Mesenteric fat pad (tissue), 1 donor: ENCODE data around the gene TRIM63. TPM values are rescaled to one million over a fixed set of nuclear protein-coding genes. Genes with fewer than 3 reads are reported as not detected.

Experiments used
- DNase-seq: peaks from one replicate; pipeline ENCODE4 v3.0.0-alpha.2; 2020; ENCODE audit warnings: low spot score
- total RNA-seq: library from RNA; stranded (reverse); fragmentation: NEBNext Ultra II Directional; extraction: Animal tissue kit (Norgen Biotek cat#: 25700); gene quantifications from one replicate; pipeline ENCODE4 v1.2.1, GENCODE V29; 2021
- donor health status: DM: yes; HTN: yes; CAD: no.

TRIM63 gene
- total RNA-seq, 1 donor from 2014 or later: 0.26 TPM

GRCh38 chr1:26058052-26058595 lies 9.3 kb downstream of the TRIM63 start:
- DNase-seq: no peak

- DNase-seq: no peak
These were observed 10.2 kb downstream of the TRIM63 start for GRCh38 chr1:26057189-26057588.

- DNase-seq: no peak
These were observed 12.4 kb downstream of the TRIM63 start for GRCh38 chr1:26055041-26055440.

DNA sequence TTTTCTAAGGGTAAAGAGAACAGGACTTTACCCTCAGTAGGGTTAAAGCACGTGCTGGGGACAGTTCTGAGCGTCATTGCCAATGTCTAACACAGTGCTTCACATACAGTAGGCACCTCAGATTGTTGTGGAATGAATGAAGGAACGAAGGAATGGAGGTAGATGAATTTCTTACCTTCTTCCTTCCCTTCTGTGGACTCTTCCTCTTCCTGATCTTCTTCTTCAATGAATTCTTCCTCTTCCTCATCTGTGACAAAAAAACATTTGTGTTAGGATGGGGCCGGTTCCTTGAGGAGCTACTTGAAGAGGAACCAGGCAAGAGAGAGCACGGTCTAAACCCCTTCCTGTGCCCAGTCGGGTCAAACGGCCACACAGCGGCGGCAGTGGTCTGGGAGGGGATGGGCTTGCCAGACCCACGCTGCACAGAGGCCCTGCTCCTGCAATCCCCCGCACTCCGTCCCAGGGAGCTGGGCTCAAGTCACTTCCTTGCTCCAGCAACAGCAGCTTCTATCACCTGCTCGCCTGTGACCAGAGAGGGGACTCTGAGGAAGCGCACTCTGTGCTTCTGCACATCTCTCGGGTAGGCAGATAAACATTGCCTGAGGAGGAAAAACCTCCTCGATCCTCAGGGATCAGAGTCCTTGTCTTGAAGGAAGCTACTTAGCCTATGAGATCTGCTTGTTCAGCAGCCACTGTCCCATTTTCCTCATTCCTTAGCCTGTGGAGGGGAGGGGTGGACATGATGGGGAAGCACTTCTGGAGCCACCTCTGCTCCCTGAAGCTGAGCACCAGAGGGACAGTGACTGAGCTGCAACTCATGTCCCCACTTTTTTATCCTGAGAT lies 13.5 kb downstream of the TRIM63 start:
- no peak for DNase-seq

DNA sequence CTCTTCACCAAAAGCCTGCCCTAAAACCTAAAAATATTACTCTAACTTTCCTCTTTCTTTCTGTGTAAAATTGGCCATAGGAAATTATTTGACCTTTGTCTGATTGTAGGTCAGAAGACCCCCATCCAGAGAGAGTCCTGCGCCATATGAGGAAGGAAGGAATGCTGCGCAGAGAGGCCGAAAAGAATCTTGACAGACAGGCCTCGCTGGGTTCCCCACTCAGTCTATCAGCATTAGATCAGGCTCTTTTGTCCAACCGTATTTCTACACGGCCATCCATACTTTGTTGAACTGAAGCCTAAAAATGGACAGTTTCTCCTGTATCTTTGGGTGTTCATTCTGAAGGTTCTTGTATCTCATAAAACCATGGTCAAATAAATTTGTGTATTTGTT lies 17.2 kb downstream of the TRIM63 start:
- DNase-seq: no peak

DNA sequence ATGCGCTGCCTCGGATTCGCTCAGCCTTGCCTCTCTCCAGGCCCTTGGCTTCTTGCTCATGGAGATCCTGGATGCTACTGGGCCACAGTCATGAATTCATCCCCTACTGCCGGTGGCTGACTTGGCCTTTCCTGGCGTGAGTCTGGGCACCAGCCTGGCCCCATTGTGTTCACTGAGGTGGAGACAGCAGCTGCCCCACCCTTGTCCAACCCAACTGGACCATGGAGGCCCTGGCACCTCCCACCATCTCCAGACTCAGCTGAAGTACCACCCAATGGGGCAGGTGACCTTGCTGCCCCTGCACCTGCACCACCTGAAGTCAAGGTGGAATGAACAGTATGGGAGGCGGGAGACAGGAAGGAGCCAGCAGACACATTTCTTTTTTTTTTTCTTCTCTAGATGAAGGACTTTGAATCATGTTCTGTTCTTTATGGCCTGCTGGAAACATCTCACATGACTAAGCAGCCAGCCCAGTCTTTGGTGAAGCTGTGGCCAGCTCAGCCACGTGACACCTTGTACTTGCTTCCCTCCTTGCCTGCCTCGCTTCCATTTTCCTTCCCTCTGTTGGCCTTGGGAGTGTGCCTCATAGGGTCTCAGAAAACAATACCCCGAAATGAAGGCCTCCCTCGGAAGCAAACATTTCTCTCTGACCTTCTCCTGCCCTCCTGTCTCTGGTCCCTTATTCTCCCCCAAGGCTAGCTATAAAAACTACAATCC lies 17.7 kb downstream of the TRIM63 start:
- DNase-seq: no peak

GRCh38 chr1:26047278-26047874 lies 20.1 kb downstream of the TRIM63 start:
- DNase-seq: no peak

- no peak for DNase-seq
These were observed 21.0 kb downstream of the TRIM63 start for GRCh38 chr1:26046246-26047095.

- no peak for DNase-seq
These were observed 21.6 kb downstream of the TRIM63 start, which contains the start of gene SLC30A2 for GRCh38 chr1:26045722-26046245. Gene SLC30A2, minus strand, starts transcription at chr1:26046118. Its CDS starts 222 bp downstream, at chr1:26045896.

DNA sequence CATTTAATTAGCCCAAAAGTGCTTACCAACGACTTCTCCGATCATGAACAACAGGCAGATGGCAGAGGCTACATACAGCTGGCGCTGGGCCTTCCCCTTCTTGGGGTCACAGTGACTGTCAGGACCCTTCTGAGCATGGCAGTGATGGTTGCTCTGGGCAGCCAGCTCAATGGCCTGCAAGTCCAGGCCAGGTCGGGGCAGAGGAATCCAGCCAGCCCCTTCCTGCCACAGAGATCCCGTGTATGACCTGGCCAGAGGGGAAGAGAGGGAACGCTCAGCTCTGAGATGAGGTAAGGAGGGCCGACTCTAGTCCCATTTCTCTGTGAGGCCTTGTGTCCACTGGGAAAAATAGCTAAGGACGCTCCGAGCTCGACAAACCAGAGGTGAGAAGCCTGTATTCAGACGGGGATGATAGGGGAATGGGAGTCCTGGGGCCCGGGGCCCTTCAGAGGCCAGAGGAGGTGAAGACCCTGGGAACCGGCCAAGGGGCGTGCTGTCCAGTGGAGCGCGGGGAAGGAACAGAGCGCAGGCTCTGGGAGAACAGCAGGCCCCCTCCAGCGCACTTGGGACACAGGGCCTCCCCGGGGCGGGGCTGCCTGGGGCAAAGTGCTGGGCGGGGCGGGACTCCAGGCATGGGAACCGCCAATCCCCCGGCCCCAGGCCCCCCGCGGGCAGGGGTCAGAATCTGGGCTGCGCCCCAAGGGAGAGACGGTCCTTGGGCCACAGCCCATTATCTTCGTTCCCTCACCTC lies 22.3 kb downstream of the TRIM63 start:
- no peak for DNase-seq

- DNase-seq: no peak
These were observed 23.0 kb downstream of the TRIM63 start for GRCh38 chr1:26044414-26044813.

DNA sequence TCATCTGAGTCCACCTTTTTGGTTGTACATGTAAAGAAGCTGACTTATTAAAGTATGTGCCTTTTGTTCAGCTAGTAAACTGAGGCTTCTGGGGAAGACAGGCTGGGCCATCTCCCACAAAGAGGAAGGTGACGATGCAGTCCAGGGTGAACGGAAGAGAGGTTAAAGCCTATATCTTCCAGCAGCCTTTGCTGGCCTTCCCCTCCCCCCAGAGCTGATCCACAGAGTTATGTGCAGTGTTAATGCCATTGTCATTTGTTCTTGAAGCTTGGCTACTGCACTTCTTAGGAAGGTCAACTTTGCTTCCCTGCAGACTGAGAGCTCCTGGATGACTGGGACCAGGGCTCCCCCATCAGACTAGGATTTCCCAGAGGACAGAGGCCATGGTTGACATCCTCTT lies 23.7 kb downstream of the TRIM63 start:
- no peak for DNase-seq

GRCh38 chr1:26041978-26042377 lies 25.5 kb downstream of the TRIM63 start:
- DNase-seq: no peak

GRCh38 chr1:26041401-26041800 lies 26.0 kb downstream of the TRIM63 start:
- DNase-seq: no peak

- no peak for DNase-seq
These were observed 28.5 kb downstream of the TRIM63 start for GRCh38 chr1:26038904-26039303.

GRCh38 chr1:26038477-26038876 lies 29.0 kb downstream of the TRIM63 start:
- DNase-seq: no peak

- no peak for DNase-seq
These were observed 29.5 kb downstream of the TRIM63 start for GRCh38 chr1:26037904-26038303.

GRCh38 chr1:26036756-26037281 lies 30.6 kb downstream of the TRIM63 start:
- no peak for DNase-seq

DNA sequence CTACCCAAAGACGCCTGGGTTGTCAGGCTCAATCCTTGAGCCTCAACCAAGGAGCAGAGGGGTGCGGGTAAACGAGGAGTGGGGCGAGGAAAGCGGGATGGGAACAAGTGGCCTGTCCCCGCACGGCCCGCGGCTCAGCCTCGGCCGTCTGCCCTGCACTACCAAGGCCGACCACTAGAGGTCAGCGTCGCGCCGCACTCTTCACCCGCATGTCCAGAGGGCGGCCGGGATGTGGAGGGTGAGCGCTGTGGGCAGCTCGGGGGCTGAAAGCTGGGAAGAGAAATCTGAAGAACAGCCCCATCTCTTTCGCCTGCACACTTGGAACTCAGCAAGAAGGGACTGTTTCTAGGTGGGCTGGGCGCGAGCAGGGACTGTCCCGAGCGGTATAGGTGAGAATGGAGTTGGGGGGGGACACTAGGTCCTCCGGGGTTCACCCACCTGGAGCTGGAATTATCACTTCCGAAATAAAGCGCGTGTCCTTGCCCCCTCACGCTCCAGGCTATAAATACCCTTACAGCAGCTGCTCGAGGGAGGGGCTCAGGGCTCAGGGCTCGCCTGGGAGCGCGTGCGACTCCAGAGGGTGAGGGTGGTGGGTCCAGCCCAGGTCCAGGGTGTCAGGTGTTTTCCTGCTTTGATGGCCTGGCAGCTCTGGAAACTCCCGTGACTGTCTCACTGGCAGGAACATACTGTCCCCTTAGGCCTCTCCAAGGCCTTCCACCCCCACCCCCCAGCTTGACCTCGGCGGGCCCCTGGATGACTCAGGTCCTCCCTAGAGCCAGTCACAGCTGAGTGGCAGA lies 31.3 kb downstream of the TRIM63 start:
- DNase-seq: peak; percentile 94
